HepG2 (cell line): Measurements from ENCODE around the gene CLEC11A. TPM values are rescaled to one million over a fixed set of nuclear protein-coding genes. Genes with fewer than 3 reads are reported as not detected.

Experiments used
- FOXM1 ChIP-seq: sonication (generic); formaldehyde crosslinking; IDR thresholded peaks from 2 replicates; pipeline ENCODE4 v1.5.0; 2020; ENCODE audit warnings: missing genetic modification reagents
- HMG20B ChIP-seq: conservative IDR thresholded peaks from 2 replicates; pipeline ENCODE4 v1.6.1; 2016; ENCODE audit warnings: missing genetic modification reagents, missing compliant biosample characterization
- MTERF4 ChIP-seq: sonication (generic); formaldehyde crosslinking; IDR thresholded peaks from 2 replicates; pipeline ENCODE4 v1.8.0; 2023; ENCODE audit warnings: mild to moderate bottlenecking, missing genetic modification reagents
- polyA plus RNA-seq, 8 experiments: library from polyadenylated mRNA; depleted of rRNA in 3 of 8; stranded (reverse) in 7 of 8; unstranded in 1 of 8; fragments of >200 nt; fragmentation: Illumina TruSeq in 4 of 8; extraction: Trizol in 4 of 8; gene quantifications; 2 replicates each; pipeline versions ENCODE4 v1.2.1 to v1.2.3, GENCODE V29; 2011 to 2016; ENCODE audit warnings: low read depth in 4 of 8, missing spikeins in 1 of 8, mixed read lengths in 1 of 8; ENCODE audit not compliant: insufficient read depth in 1 of 8
- total RNA-seq, 5 experiments: library from RNA; depleted of rRNA; stranded (reverse); fragments of >200 nt; fragmentation: Illumina TruSeq; extraction: Trizol; gene quantifications; 2 replicates each; pipeline ENCODE4 v1.2.3, GENCODE V29; 2016; ENCODE audit warnings: low read depth in 1 of 5
- TF ChIP-seq, protein P1 (sequence below): sonication (generic); formaldehyde crosslinking; IDR thresholded peaks from 2 replicates; pipeline ENCODE4 v1.4.0; 2020; ENCODE audit warnings: mild to moderate bottlenecking, missing genetic modification reagents

Gene CLEC11A
- total and polyA plus RNA-seq, 2 of the 13 experiments (the other 11 are each of a cell fraction or from before 2014, with no cell fraction given), result not detected

DNA sequence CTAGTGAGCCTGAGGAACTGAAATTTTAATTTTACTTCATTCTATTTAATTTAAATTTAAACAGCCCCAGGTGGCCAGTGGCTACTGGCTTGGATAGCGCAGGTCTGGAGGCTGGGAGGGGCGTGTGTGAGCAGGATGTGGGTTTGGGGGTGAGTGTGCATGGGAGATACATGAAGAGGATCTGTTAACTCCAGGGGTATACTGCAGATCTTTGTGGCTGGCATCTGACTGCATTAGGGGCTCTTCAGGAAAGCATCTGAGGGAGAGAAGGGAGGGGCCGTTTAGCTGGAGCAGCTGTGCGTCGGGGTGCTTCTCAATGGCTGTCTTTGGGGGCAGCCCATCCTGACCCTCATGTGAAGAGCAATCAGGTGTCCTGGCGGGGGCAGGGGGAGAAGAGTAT lies 10.3 kb upstream of the CLEC11A start (continued):
- TF ChIP-seq, protein P1, sequence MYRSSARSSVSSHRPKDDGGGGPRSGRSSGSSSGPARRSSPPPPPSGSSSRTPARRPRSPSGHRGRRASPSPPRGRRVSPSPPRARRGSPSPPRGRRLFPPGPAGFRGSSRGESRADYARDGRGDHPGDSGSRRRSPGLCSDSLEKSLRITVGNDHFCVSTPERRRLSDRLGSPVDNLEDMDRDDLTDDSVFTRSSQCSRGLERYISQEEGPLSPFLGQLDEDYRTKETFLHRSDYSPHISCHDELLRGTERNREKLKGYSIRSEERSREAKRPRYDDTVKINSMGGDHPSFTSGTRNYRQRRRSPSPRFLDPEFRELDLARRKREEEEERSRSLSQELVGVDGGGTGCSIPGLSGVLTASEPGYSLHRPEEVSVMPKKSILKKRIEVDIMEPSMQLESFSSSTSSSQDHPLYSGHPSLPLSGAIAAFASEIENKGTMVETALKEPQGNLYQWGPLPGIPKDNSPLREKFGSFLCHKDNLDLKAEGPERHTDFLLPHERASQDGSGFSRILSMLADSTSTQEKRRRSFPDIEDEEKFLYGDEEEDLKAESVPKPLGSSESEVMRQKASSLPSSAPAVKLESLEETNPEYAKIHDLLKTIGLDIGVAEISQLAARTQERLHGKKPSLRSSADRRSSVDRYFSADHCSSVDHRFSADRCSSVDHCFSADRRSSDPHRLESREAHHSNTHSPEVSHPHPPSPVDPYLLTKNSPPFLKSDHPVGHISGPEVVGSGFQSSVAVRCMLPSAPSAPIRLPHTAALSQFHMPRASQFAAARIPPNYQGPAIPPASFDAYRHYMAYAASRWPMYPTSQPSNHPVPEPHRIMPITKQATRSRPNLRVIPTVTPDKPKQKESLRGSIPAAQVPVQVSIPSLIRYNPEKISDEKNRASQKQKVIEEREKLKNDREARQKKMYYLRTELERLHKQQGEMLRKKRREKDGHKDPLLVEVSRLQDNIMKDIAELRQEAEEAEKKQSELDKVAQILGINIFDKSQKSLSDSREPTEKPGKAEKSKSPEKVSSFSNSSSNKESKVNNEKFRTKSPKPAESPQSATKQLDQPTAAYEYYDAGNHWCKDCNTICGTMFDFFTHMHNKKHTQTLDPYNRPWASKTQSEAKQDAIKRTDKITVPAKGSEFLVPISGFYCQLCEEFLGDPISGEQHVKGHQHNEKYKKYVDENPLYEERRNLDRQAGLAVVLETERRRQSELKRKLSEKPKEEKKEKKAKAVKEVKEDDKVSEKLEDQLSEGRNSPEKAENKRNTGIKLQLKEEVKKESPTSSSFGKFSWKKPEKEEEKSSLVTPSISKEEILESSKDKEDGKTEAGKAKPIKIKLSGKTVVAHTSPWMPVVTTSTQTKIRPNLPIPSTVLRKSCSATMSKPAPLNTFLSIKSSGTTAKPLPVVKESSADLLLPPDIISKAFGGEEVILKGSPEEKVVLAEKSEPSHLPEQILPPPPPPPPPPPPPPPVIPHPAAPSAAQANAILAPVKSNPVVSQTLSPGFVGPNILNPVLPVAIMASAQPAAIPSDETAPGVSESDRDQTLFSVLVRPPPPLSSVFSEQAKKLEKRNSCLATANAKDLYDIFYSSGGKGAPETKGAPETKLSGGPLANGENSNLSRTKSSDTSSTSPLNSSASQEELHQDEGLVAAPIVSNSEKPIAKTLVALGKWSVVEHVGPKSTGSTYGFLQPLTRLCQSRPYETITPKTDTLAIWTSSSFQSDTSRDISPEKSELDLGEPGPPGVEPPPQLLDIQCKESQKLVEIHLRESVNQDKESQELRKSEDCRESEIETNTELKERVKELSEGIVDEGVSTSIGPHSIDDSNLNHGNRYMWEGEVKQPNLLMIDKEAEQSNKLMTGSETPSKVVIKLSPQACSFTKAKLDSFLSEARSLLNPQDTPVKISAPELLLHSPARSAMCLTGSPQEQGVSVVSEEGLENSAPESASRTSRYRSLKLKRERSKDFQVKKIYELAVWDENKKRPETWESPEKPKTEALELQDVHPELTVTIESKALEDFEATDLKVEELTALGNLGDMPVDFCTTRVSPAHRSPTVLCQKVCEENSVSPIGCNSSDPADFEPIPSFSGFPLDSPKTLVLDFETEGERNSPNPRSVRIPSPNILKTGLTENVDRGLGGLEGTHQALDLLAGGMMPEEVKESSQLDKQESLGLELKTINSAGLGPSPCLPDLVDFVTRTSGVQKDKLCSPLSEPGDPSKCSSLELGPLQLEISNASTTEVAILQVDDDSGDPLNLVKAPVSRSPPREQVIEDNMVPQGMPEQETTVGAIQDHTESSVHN (CRISPR knock-in tag), result no peak
- TF ChIP-seq HMG20B (CRISPR knock-in tag) (no peak), FOXM1 (CRISPR knock-in tag) (no peak), MTERF4 (CRISPR knock-in tag) (no peak)
